ENCODE data around the gene NKPD1. TPM values are rescaled to one million over a fixed set of nuclear protein-coding genes. Genes with fewer than 3 reads are reported as not detected.
A peak's percentile ranks its signal among the peaks of the same experiment; 100 is the strongest.

NKPD1 gene
- total and polyA plus RNA-seq, 2 experiments from 2014 or later = 0.24 to 1.3 TPM

GRCh38 chr19:45151821-45152503 lies 8.8 kb downstream of the NKPD1 start (continued):
- no peak for TF ChIP-seq ZNF462 (CRISPR knock-in tag; IDR thresholded peaks at IDR 0.05)
- no peak for TF ChIP-seq JUNB (IDR thresholded peaks at IDR 0.05; ENCODE audit: unreplicated experiment)
- TF ChIP-seq ETS1 (IDR thresholded peaks at IDR 0.05) = no peak
- no peak for TF ChIP-seq STAT1 (IDR thresholded peaks at IDR 0.05; ENCODE audit: unreplicated experiment)

- H3K9me3 Mint-ChIP-seq = peaks cover 10% of the 10 kb centered on the region; the same call in 2 of the 3 replicates
- 0 out of 3 replicates have a peak, but pooled peaks cover 3% of the 10 kb centered on the region for H3K36me3 Mint-ChIP-seq (ENCODE audit: low read depth)
- 0 out of 2 replicates have a peak, but pooled peaks cover 9% of the 10 kb centered on the region for H3F3A ChIP-seq (replicated peaks; ENCODE audit: low read depth)
- peaks cover 11% of the 10 kb centered on the region for H3K4me1 Mint-ChIP-seq
- H2AFZ ChIP-seq = no peak overlapping the region
- no peaks in the 10 kb centered on the region for H3K36me3 ChIP-seq (ENCODE audit: insufficient read depth)
- no peaks in the 10 kb centered on the region for H3K9me2 ChIP-seq (ENCODE audit: insufficient read depth)
- H3K27me3 ChIP-seq (ENCODE audit: insufficient read depth) = peaks cover 46% of the 10 kb centered on the region
- no peak overlapping the region for H3K4me3 ChIP-seq
- DNase-seq (ENCODE audit: low spot score) = no peak
- no peaks in the 10 kb centered on the region; the same call in 1 of the 2 replicates for H3K4me1 ChIP-seq (ENCODE audit: insufficient read depth)
- H3K27ac ChIP-seq (ENCODE audit: low read depth) = no peak overlapping the region
- H3K4me3 Mint-ChIP-seq = peak overlapping the region; percentile 60; the same call in 2 of the 3 replicates
- no peaks in the 10 kb centered on the region for H3K79me2 ChIP-seq (replicated peaks; ENCODE audit: insufficient read depth)
- peaks cover 59% of the 10 kb centered on the region for H3K27me3 Mint-ChIP-seq (ENCODE audit: insufficient read depth, low read depth, poor library complexity)
- TF ChIP-seq STAT1 (IDR thresholded peaks at IDR 0.05; ENCODE audit: unreplicated experiment) = no peak
- TF ChIP-seq NANOG (IDR thresholded peaks at IDR 0.05; ENCODE audit: borderline replicate concordance) = no peak
- TF ChIP-seq CREB1 (CRISPR knock-in tag; IDR thresholded peaks at IDR 0.05; ENCODE audit: low read depth) = no peak
- TF ChIP-seq ZNF462 (CRISPR knock-in tag; IDR thresholded peaks at IDR 0.05) = no peak
- no peak overlapping the region for H3K27ac Mint-ChIP-seq
- no peak for ATAC-seq
- H3K4me2 ChIP-seq = no peak overlapping the region; the same call in 1 of the 2 replicates
- no peaks in the 10 kb centered on the region; the same call in 1 of the 2 replicates for H4K20me1 ChIP-seq (replicated peaks; ENCODE audit: insufficient read depth)
Observed at GRCh38 chr19:45151320-45151719, 9.5 kb downstream of the NKPD1 start.
